Liver (tissue), 9 donors: Measurements from ENCODE around the gene STK11IP. TPM values are rescaled to one million over a fixed set of nuclear protein-coding genes. Genes with fewer than 3 reads are reported as not detected.

ENCODE experiments used
- DNase-seq: peaks from one replicate; pipeline ENCODE4 v3.0.0-alpha.2; 2017; ENCODE audit warnings: low spot score
- H3K27ac ChIP-seq, 2 donors: one replicate each; pipeline ENCODE4 v1.7.0; 2013; ENCODE audit warnings: inconsistent platforms in 2 of 2, low read length in 2 of 2, control low read depth in 1 of 2, low read depth in 1 of 2, mild to moderate bottlenecking in 1 of 2
- H3K27me3 ChIP-seq, 4 donors: one replicate each; pipeline versions ENCODE4 v1.6.1 to v1.7.0; 2013; ENCODE audit warnings: low read length in 3 of 4, inconsistent platforms in 1 of 4, mild to moderate bottlenecking in 1 of 4, moderate library complexity in 1 of 4; ENCODE audit not compliant: control insufficient read depth in 4 of 4, insufficient read depth in 4 of 4
- H3K36me3 ChIP-seq, 4 donors: one replicate each; pipeline versions ENCODE4 v1.6.1 to v1.7.0; 2013; ENCODE audit warnings: low read length in 3 of 4, mild to moderate bottlenecking in 3 of 4, low read depth in 1 of 4, moderate library complexity in 1 of 4; ENCODE audit not compliant: control insufficient read depth in 4 of 4, insufficient read depth in 3 of 4
- H3K4me1 ChIP-seq, 4 donors: one replicate each; pipeline versions ENCODE4 v1.6.1 to v1.7.0; 2013; ENCODE audit warnings: low read length in 3 of 4, mild to moderate bottlenecking in 3 of 4, moderate library complexity in 1 of 4; ENCODE audit not compliant: control insufficient read depth in 4 of 4, insufficient read depth in 4 of 4
- H3K4me3 ChIP-seq, 3 donors: one replicate each; pipeline versions ENCODE4 v1.6.1 to v1.7.0; 2013; ENCODE audit warnings: low read length in 3 of 3, control low read depth in 1 of 3, low read depth in 1 of 3, mild to moderate bottlenecking in 1 of 3
- H3K9ac ChIP-seq, 2 donors: one replicate each; pipeline ENCODE4 v1.7.0; 2013; ENCODE audit warnings: low read length in 2 of 2, mild to moderate bottlenecking in 2 of 2, moderate library complexity in 2 of 2, control low read depth in 1 of 2, low read depth in 1 of 2
- H3K9me3 ChIP-seq, 4 donors: one replicate each; pipeline versions ENCODE4 v1.6.1 to v1.7.0; 2013; ENCODE audit warnings: low read length in 3 of 4; ENCODE audit not compliant: control insufficient read depth in 4 of 4
- CTCF ChIP-seq: fragments of 150-350 bp; IDR thresholded peaks from 2 replicates; pipeline ENCODE4 v1.5.1; 2017; ENCODE audit warnings: improper control_type of control experiment, low read depth, low read length; ENCODE audit not compliant: missing input control
- EGR1 ChIP-seq, 2 donors: IDR thresholded peaks; 2 replicates each; pipeline ENCODE4 v1.6.1; 2016 to 2018; ENCODE audit warnings: antibody characterized with exemption in 2 of 2, low read depth in 2 of 2
- FOXA1 ChIP-seq: IDR thresholded peaks from 2 replicates; pipeline ENCODE4 v1.6.1; 2016; ENCODE audit warnings: antibody characterized with exemption
- GABPA ChIP-seq, 2 donors: IDR thresholded peaks in 1 of 2; conservative IDR thresholded peaks in 1 of 2; 2 replicates each; pipeline ENCODE4 v1.6.1; 2016; ENCODE audit warnings: antibody characterized with exemption in 2 of 2, mild to moderate bottlenecking in 1 of 2, moderate library complexity in 1 of 2
- HNF4G ChIP-seq: IDR thresholded peaks from 2 replicates; pipeline ENCODE4 v1.6.1; 2016; ENCODE audit warnings: antibody characterized with exemption
- JUND ChIP-seq, 2 donors: IDR thresholded peaks; 2 replicates each; pipeline ENCODE4 v1.6.1; 2016; ENCODE audit warnings: antibody characterized with exemption in 2 of 2
- MAX ChIP-seq: IDR thresholded peaks from 2 replicates; pipeline ENCODE4 v1.6.1; 2016; ENCODE audit warnings: antibody characterized with exemption
- NR2F2 ChIP-seq: IDR thresholded peaks from 2 replicates; pipeline ENCODE4 v1.6.1; 2016; ENCODE audit warnings: antibody characterized with exemption
- RAD21 ChIP-seq, 2 donors: IDR thresholded peaks; 2 replicates each; pipeline ENCODE4 v1.6.1; 2016; ENCODE audit warnings: antibody characterized with exemption in 2 of 2, mild to moderate bottlenecking in 2 of 2
- REST ChIP-seq: IDR thresholded peaks from 2 replicates; pipeline ENCODE4 v1.6.1; 2016; ENCODE audit warnings: antibody characterized with exemption, mild to moderate bottlenecking
- RXRA ChIP-seq, 2 donors: IDR thresholded peaks; 2 replicates each; pipeline ENCODE4 v1.6.1; 2017 to 2018; ENCODE audit warnings: antibody characterized with exemption in 2 of 2, mild to moderate bottlenecking in 1 of 2
- SP1 ChIP-seq: IDR thresholded peaks from 2 replicates; pipeline ENCODE4 v1.6.1; 2018; ENCODE audit warnings: antibody characterized with exemption, mild to moderate bottlenecking
- TAF1 ChIP-seq: conservative IDR thresholded peaks from 2 replicates; pipeline ENCODE4 v1.6.1; 2016; ENCODE audit warnings: antibody characterized with exemption, mild to moderate bottlenecking
- YY1 ChIP-seq: IDR thresholded peaks from 2 replicates; pipeline ENCODE4 v1.6.1; 2016; ENCODE audit warnings: antibody characterized with exemption, mild to moderate bottlenecking
- ZBTB33 ChIP-seq: IDR thresholded peaks from 2 replicates; pipeline ENCODE4 v1.6.1; 2016; ENCODE audit warnings: antibody characterized with exemption
- WGBS: extraction: QIAGEN DNeasy Blood & Tissue Kit; methylation state at CpG from one replicate; pipeline ENCODE4 v1.1.7; 2013; 5-methylcytosine and 5-hydroxymethylcytosine counted together
- polyA plus RNA-seq, 2 donors: library from polyadenylated mRNA; stranded (reverse) in 1 of 2; unstranded in 1 of 2; fragments of 200-250 nt in 1 of 2; fragments of >200 nt in 1 of 2; fragmentation: Nextera tagmentation in 1 of 2; extraction: Ambion mirVana in 1 of 2; gene quantifications; one replicate each; pipeline versions ENCODE4 v1.2.1 to v1.2.3, GENCODE V29; 2013 to 2015
- total RNA-seq, 2 donors: library from RNA; depleted of rRNA; stranded (reverse); fragments of >200 nt; gene quantifications; one replicate each; pipeline ENCODE4 v1.2.3, GENCODE V29; 2014
- donor health status: healthy.
- donor health status: healthy.
- donor health status: healthy.
- donor health status: healthy.
- donor health status: healthy.

The STK11IP gene
- total and polyA plus RNA-seq, 4 donors = 2.9 to 8.4 (median 6.4) TPM

GRCh38 chr2:219557320-219557719 is 40.3 kb upstream of the STK11IP start:
- Histone ChIP-seq H3K9ac (no peak overlapping the region), H3K27ac (no peak overlapping the region), H3K27me3 (peaks cover 0 to 5% (median 0%) of the 10 kb centered on the region in 4 donors), H3K4me3 (no peak overlapping the region), H3K36me3 (no peaks in the 10 kb centered on the region), H3K9me3 (no peaks in the 10 kb centered on the region), H3K4me1 (peaks cover 5 to 9% (median 7%) of the 10 kb centered on the region in 4 donors)
- DNase-seq = no peak
- TF ChIP-seq NR2F2 (no peak), MAX (no peak), FOXA1 (no peak), GABPA (IDR thresholded peaks at IDR 0.05 in 1 of 2, conservative IDR thresholded peaks at IDR 0.05 in 1 of 2) (no peak), RAD21 (IDR thresholded peaks at IDR 0.05) (no peak), HNF4G (no peak), CTCF (no peak), REST (no peak), JUND (IDR thresholded peaks at IDR 0.05) (no peak), TAF1 (no peak), YY1 (no peak), SP1 (no peak)
- 93% methylated on average over 21 of the region's 21 CpGs for WGBS

- Histone ChIP-seq H3K27me3 (peaks cover 0 to 3% (median 0%) of the 10 kb centered on the region in 4 donors), H3K9me3 (no peaks in the 10 kb centered on the region), H3K9ac (no peak overlapping the region), H3K27ac (no peak overlapping the region), H3K36me3 (no peaks in the 10 kb centered on the region), H3K4me3 (no peak overlapping the region), H3K4me1 (peaks cover 0 to 2% (median 2%) of the 10 kb centered on the region in 4 donors)
- no peak for DNase-seq
- 95% methylated on average over 25 of the region's 25 CpGs for WGBS
- TF ChIP-seq FOXA1 (no peak), MAX (no peak), EGR1 (IDR thresholded peaks at IDR 0.05; ENCODE audit: low read depth in 2 of 2) (no peak), CTCF (no peak), ZBTB33 (no peak), RXRA (IDR thresholded peaks at IDR 0.05) (no peak), REST (no peak), GABPA (IDR thresholded peaks at IDR 0.05 in 1 of 2, conservative IDR thresholded peaks at IDR 0.05 in 1 of 2) (no peak), HNF4G (no peak)
These were observed 39.6 kb upstream of the STK11IP start for GRCh38 chr2:219557791-219558785.
